C4-2B (cell line): ENCODE data around the gene RFX8.

Experiments used
- CTCF ChIP-seq: fragments of 450-650 bp; conservative IDR thresholded peaks from 2 replicates; pipeline ENCODE4 v1.5.1; 2017; ENCODE audit warnings: mild to moderate bottlenecking
- ZFX ChIP-seq: fragments of 450-650 bp; IDR thresholded peaks from 2 replicates; pipeline ENCODE4 v1.6.1; 2017

- TF ChIP-seq CTCF (0 out of 2 replicates have a peak, but pooled peaks have one; percentile 13), ZFX (no peak)
These were observed 59.7 kb downstream of the RFX8 start for GRCh38 chr2:101415220-101415619.
